DOHH2 (cell line): ENCODE measurements around the gene ERC2.

Experiments
- CTCF ChIP-seq: fragments of 200-600 bp; sonication (generic); IDR thresholded peaks from one replicate; pipeline ENCODE4 v1.5.1; 2014; ENCODE audit warnings: antibody characterized with exemption, mild to moderate bottlenecking, low read depth, low read length; ENCODE audit not compliant: poor library complexity, severe bottlenecking
- EZH2phosphoT487 ChIP-seq: fragments of 200-600 bp; sonication (generic); IDR thresholded peaks from 2 replicates; pipeline ENCODE4 v1.6.1; 2017; ENCODE audit warnings: borderline replicate concordance, mild to moderate bottlenecking, antibody characterized with exemption, low read length, moderate library complexity, mixed read lengths

- no peak for TF ChIP-seq CTCF
- no peak for TF ChIP-seq EZH2phosphoT487
These were observed 888.8 kb downstream of the ERC2 start for GRCh38 chr3:55579496-55579895.
